ENCODE results near the gene C2CD5. TPM values are rescaled to one million over a fixed set of nuclear protein-coding genes. Genes with fewer than 3 reads are reported as not detected.

C2CD5 gene
- total RNA-seq (ENCODE audit: low replicate concordance) = 49.5 and 64.8 TPM in 2 replicates
- long read RNA-seq, full-length matches to known transcripts = 4 of 40 reads
- long read RNA-seq, partial matches to known transcripts = 31 of 40 reads
- long read RNA-seq, other reads (novel, unspliced or antisense) = 5 of 40 reads

GRCh38 chr12:22544038-22544979, at the start of gene C2CD5:
C2CD5 (minus strand) TSS chr12:22544542; CDS start chr12:22544150, 392 bp downstream.
- TF ChIP-seq CTCF (conservative IDR thresholded peaks at IDR 0.05) = peak; percentile 54
- Mint-ChIP-seq H3K9me3 (peaks cover 4% of the 10 kb centered on the region), H3K4me1 (ENCODE audit: unreplicated experiment) (peaks cover 10% of the 10 kb centered on the region), H3K27me3 (peaks cover 7% of the 10 kb centered on the region), H3K4me3 (peak within 1 kb of the TSS; percentile 94), H3K36me3 (peaks cover 31% of the 10 kb centered on the region), H3K27ac (peak within 1 kb of the TSS; percentile 97)
- DNase-seq (ENCODE audit: extremely low spot score, unreplicated experiment) = peak; percentile 94

GRCh38 chr12:22593864-22594263, 49.5 kb upstream of the C2CD5 start:
- TF ChIP-seq CTCF (conservative IDR thresholded peaks at IDR 0.05) = no peak
- Mint-ChIP-seq H3K9me3 (peaks cover 5% of the 10 kb centered on the region), H3K36me3 (no peaks in the 10 kb centered on the region), H3K27me3 (no peaks in the 10 kb centered on the region), H3K4me3 (no peak overlapping the region), H3K27ac (no peak overlapping the region), H3K4me1 (ENCODE audit: unreplicated experiment) (peaks cover 7% of the 10 kb centered on the region)
- DNase-seq (ENCODE audit: extremely low spot score, unreplicated experiment) = no peak

GRCh38 chr12:22588817-22589216, 44.5 kb upstream of the C2CD5 start:
- H3K4me3 Mint-ChIP-seq = no peak overlapping the region
- no peak for DNase-seq (ENCODE audit: extremely low spot score, unreplicated experiment)
- no peak for TF ChIP-seq CTCF (conservative IDR thresholded peaks at IDR 0.05)
- H3K27me3 Mint-ChIP-seq = no peaks in the 10 kb centered on the region
- H3K9me3 Mint-ChIP-seq = no peaks in the 10 kb centered on the region
- no peaks in the 10 kb centered on the region for H3K36me3 Mint-ChIP-seq
- peak overlapping the region; percentile 46 for H3K27ac Mint-ChIP-seq
- no peaks in the 10 kb centered on the region for H3K4me1 Mint-ChIP-seq (ENCODE audit: unreplicated experiment)

- Mint-ChIP-seq H3K27me3 (no peaks in the 10 kb centered on the region), H3K4me1 (ENCODE audit: unreplicated experiment) (no peaks in the 10 kb centered on the region), H3K9me3 (no peaks in the 10 kb centered on the region), H3K27ac (no peak overlapping the region), H3K36me3 (no peaks in the 10 kb centered on the region), H3K4me3 (no peak overlapping the region)
- TF ChIP-seq CTCF (conservative IDR thresholded peaks at IDR 0.05) = no peak
- DNase-seq (ENCODE audit: extremely low spot score, unreplicated experiment) = no peak
Observed at GRCh38 chr12:22578328-22578727, 34.0 kb upstream of the C2CD5 start.

- Mint-ChIP-seq H3K9me3 (no peaks in the 10 kb centered on the region), H3K4me3 (no peak overlapping the region), H3K4me1 (ENCODE audit: unreplicated experiment) (no peaks in the 10 kb centered on the region), H3K36me3 (no peaks in the 10 kb centered on the region), H3K27me3 (no peaks in the 10 kb centered on the region), H3K27ac (no peak overlapping the region)
- TF ChIP-seq CTCF (conservative IDR thresholded peaks at IDR 0.05) = no peak
- DNase-seq (ENCODE audit: extremely low spot score, unreplicated experiment) = no peak
Observed at GRCh38 chr12:22577667-22578066, 33.3 kb upstream of the C2CD5 start.
